ENCODE data around the gene PRXL2B. TPM values are rescaled to one million over a fixed set of nuclear protein-coding genes. Genes with fewer than 3 reads are reported as not detected.
"Not testable (repeated sequence)": the region's sequence is repeated elsewhere in the genome, so short reads cannot be mapped to it uniquely, and the experiment has no call there.

Gene PRXL2B
- total RNA-seq, 1 donor from 2014 or later = 67.7 TPM

DNA sequence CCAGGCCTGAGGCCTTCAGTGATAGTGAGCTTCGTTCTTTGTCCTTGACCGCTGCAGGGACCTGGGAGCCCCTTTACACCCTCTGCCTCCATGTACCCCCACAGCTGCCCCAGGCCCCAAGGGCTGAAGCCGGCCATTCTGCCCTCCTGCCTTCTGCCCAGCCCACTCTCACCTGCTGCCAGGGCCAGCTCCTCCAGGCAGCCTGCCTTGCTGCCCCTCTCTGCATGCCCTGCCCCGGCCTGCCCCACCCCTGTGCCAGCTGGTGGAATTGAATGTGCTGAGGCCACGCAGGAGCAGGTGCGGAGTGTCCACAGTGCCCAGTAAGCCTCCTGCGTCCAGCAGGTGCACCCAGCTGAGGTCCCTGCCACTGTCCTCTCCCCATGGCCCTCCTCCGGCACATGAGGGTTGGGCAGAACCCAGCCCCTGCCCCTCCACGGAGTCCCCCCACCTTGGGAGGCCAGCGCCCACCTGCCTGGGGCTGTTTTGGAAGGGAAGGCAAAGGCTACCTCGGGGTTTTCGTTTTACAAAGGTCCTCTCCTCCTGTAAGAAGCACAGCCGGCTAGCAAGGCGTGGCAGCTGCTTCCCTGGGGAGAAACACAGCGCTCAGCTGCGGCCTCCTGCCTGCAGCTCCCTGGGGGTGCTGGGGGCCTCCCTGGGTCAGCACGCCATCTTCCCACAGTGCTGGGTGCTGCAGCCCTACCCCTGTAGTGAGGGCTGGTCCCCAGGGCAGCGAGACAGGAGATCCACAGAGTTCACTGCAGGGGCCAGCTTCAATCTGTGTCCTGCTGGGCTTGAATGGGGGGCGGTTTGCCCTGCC is 25.3 kb downstream of the PRXL2B start:
- DNase-seq (ENCODE audit: low read depth in 2 of 2) = no peak

DNA sequence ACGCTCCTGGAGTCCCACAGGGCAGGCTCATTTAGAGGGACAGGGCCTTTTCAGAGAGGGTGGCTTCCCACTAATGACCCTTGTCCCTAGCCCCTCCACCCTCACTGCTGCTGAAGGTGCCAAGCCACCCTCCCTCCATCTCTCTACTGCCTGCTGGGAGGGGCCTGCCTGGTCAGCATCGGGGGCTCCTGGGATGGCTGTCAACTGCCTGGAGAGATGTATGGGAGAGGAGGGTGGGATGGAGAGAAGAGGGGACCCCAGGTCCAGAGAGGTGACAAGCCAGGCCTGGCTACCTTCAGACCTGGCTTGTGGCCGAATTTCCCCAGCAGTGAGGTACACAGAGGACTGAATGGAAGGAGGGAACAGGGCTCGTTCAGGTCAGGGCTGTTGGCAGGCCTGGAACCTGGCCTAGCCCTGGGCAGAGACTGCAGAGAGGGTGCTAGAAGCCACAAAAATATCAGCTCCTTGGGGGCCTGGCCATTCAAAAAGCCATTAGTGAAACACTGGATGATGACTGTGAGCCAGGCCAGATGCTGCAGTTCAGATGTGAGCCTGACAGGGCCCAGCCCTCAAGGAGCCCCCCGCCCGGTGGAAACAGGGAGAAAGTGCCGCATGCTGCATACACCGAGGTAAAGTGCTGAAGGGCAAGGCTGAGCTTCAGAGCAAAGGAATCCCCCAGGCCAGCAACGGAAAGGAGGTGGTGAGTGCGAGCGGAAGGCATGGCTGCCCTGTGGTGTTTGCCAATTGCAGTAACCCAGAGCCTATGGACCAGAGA is 26.2 kb downstream of the PRXL2B start:
- no peak for DNase-seq (ENCODE audit: low read depth in 2 of 2)

DNA sequence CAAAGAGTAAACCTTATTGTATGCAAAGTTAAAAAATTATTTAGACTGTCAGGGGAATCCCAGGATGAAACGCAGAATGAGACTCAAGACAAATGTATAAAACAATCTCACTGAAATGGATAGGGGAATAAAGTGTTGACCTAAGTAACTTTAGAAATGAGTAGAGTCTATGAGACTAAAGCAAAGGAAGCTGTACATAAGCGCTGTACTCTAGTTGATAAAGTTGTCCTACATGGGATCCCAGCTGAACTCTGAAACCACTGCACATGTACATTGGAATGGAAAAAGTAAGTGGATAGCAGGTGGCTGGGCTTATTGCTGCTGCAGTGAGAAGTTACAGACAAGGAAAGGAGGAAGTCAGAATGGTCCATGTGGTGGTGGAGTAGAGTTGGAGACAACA is 27.6 kb downstream of the PRXL2B start:
- no peak for DNase-seq (ENCODE audit: low read depth in 2 of 2)

DNA sequence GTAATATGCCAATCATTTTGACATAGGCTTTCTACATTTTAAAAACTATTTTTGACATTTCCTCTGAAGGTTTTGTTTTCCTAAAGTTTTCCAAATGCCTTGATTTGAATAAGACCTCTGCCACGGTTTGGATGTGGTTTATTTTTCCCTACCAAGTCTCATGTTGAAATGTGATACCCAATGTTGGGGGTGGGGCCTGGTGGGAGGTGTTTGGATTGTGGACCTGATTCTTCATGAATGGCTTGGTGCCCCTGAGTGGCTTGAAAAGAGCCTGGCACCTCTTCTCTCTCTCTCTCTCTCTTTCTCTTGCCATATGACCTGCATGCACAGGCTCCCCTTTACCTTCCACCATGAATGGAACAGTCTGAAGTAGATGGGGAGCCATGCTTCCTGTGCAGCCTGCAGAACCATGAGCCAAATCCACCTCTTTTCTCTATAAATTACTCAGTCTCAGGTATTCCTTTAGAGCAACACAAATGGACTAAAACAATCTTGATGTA is 31.4 kb downstream of the PRXL2B start:
- DNase-seq (ENCODE audit: low read depth in 2 of 2) = no peak

DNA sequence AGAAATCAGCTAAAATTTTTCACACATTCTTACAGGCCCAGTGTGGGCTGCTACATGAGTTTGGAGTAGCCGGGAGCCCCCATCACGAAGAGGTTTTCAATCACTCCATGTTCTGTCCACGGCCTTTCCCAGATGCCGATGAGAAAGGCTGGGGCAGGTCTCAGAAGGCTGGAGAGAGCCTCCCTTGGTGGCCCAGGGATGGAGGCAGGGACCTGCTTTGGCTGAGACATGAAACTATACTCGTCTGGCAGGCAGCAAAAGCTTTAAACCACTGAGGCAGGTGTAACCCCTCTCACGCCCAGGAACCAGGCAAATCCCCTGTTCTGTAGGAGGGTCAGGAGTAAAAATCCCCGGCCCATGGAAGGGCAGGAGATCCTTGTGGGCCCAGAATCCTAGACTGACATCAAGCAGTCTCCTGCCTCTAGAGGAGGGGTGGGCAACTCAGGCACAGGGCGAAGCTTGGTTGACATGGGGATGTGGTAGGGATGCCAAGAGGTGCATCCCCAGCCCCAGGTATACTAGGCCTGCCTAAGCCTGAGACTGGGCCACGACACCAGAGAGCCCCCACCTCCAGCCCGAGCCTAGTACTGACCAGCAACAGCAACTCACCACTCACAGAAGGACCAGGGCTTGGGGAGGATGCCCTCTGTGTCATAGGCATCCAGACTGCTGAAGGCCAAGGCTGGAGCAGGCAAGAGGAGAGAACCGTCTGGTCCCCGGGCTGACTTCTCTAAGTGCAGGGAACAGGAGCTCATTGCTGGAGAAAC is 37.2 kb downstream of the PRXL2B start:
- no peak for DNase-seq (ENCODE audit: low read depth in 2 of 2)

DNA sequence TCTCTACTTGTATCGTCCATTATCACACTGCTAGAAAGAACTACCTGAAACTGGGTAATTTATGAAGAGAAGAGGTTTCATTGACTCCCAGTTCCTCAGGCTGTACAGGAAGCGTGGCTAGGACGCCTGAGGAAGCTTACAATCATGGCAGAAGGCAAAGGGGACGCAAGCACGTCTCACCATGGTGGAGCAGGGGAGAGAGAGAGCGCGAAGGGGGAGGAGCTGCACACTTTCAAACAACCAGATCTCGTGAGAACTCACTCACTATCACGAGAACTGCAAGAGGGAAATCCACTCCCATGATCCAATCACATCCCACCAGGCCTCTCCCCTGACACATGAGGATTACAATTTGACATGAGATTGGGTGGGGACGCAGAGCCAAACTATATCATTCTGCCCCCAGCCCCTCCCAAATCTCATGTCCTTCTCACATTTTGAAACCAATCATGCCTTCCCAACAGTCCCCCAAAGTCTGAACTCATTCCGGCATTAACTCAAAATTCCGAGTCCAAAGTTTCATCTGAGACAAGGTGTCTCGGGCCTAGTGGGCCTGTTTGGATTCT is 38.2 kb downstream of the PRXL2B start:
- no peak for DNase-seq (ENCODE audit: low read depth in 2 of 2)

DNA sequence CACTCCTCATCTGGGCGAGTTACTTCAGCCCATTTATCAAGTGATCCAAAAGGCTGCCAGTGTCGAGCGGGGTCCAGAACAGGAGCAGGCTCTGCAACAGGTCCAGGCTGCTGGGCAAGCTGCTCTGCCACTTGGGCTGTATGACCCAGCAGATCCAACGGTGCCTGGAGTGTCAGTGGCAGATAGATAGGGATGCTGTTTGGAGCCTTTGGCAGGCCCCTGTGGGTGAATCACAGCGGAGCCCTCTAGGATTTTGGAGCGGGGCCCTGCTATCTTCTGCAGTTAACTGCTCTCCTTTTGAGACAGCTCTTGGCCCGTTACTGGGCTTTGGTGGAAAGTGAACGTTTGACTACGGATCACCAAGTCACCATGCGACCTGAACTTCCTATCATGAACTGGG is 38.7 kb downstream of the PRXL2B start:
- no peak for DNase-seq (ENCODE audit: low read depth in 2 of 2)

DNA sequence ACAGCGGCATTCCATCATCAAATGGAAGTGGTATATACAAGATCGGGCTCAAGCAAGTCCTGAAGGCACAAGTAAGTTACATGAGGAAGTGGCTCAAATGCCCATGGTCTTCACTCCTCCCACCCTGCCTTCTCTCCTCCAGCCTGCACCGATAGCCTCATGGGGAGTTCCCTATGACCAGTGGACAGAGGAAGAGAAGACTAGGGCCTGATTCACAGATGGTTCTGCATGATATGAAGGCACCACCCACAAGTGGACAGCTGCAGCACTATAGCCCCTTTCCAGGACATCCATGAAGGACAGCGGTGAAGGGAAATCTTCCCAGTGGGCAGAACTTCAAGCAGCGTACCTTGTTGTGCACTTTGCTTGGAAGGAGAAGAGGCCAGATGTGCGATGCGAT is 39.2 kb downstream of the PRXL2B start:
- not testable (repeated sequence) for DNase-seq (ENCODE audit: low read depth in 2 of 2)

DNA sequence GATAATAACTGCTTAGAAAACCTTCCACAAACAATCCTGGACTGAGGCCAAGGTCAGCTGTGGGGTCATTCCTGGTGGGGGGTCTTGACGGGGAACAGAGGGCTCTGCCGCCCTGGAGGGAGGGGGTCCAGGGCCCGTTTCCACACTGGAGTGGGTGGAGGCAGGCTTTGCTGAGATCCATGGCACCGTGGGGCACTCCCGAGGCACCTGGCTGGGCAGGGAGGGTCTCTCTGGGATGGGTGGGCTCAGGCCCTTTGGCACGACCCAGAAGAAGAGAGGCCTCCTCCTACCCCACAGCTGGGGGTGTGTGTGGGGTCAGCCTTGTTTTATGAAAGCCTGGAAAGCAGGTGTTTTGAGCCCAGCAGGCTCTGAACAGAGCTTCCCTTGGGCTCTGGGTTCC is 41.2 kb downstream of the PRXL2B start:
- DNase-seq (ENCODE audit: low read depth in 2 of 2) = no peak

DNA sequence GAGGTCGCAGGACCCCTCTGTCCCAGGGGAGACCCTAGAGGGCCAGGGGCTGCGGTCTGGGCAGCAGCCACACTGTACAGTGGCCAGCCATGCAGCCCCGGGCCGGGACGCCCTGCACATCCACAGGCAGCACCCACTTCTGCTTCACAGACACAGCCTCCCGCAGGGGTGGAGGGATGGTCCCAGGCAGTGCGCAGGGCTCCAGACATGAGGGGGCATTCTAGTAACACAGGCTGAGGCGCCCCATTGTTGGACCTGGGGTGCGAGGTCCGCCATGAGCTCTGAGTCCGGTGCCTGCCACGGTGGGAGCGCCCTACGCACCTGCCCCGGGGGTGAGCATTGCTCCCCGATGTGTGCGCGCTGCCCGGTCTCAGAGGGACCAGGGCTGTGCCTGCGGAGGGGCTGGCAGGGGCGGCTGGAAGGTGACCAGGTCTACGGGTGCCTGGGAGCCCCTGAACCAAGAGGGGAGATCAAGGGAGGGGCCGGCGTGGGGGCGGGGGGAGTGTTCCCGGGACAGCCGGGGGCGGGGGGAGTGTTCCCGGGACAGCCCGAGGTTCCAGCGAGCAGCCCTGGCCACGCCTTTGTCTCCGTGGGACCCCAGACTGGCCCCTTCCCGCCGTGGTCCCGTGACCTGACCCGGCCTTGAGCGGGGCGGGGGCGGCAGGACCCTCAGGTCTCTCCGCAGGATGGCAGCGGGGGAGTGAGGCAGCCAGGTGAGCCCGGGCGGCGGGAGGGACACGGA is 41.8 kb downstream of the PRXL2B start:
- no peak for DNase-seq (ENCODE audit: low read depth in 2 of 2)

DNA sequence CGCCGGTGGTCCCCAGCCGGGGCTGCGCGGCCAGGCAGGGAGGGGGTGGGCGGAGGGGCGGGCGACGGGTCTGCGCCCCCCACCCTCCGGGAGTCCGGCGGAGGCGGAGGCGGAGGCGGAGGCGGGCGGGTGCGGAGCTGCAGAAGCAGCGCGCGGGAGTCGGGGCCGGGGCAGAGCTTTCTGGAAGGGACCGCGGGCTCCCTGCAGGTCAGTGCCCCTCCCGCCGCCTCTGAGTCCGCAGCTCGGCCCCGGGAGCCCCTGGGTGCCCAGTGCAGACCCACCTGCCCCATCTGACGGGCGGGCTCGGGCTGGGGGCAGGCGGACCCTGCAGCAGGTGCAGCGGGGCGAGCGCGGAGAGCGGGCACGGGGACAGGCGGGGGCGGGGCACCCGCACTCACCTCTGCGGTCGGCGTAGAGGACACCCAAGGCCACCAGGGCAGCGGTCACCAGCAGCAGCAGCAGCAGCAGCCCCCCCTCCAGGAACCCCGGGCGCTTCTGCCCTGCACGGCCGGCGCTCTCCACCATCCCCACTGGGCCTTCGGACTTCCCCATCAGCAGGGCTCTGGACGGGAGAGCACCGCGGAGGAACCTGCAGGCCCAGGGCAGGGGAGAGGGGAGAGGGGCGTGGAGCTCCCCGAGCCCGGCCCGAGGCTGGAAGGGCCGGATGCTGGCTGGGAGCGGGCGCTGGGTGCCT is 42.5 kb downstream of the PRXL2B start:
- DNase-seq (ENCODE audit: low read depth in 2 of 2) = no peak

DNA sequence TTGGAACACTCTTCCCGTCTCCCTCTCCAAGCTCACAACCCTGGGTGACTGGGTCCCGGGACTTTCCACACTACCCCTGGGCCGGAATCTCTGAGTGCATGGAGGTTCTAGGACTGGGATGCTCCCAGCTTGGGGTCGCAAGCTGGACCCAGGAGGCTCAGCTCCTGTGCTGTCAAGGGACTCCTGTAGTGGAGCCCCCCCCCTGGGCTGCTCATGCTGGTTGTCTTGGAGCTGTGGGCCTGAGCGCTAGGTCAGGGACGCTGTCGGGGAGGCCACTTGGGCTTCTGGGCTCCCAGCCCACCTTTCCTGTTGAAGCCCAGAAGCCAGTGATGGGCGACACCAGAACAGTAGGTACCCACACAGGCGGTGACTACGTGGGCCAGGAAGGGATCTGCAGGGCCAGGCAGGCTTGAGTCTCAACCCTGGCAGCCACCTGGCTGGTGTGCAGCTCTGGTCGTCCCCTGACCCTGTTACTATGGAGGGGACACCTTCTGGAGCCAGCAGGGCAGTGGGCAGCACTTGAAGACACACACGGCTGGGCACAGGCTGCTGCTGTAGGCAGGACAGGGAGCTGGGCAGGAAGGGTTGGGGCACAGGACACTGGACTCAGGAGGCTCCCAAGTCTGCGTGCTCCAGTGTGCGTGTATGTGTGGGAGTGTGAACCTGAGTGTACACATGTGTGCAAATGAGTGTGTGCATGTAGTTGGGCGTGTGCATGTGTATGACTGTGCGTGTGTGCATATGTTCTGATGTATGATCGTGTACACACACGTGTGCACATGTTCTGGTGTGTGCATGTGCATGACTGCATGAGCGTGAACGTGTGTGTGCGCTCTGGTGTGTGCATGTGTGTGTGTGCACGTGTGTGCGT is 43.3 kb downstream of the PRXL2B start:
- DNase-seq (ENCODE audit: low read depth in 2 of 2) = no peak

DNA sequence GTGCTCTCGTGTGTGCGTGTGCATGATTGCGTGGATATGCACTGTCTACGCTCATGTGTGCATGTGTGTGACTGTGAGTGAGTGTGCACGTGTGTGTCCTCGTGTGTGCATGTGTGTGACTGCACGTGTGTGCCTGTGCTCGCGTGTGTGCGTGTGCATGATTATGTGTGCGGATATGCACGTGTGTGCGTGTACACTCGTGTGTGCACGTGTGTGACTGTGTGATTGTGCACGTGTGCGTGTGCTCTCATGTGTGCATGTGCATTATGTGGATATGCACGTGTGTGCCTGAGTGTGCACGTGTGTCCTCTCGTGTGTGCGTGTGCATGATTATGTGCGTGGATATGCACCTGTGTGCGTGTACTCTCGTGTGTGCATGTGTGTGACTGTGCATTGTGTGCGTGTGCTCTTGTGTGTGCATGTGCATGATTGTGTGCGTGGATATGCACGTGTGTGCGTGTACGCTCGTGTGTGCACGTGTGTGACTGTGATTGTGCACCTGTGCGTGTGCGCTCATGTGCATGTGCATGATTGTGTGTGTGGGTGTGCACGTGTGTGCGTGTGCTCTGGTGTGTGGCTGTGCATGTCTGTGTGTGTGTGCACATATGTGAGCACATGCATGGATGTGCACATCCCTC is 44.0 kb downstream of the PRXL2B start:
- no peak for DNase-seq (ENCODE audit: low read depth in 2 of 2)

DNA sequence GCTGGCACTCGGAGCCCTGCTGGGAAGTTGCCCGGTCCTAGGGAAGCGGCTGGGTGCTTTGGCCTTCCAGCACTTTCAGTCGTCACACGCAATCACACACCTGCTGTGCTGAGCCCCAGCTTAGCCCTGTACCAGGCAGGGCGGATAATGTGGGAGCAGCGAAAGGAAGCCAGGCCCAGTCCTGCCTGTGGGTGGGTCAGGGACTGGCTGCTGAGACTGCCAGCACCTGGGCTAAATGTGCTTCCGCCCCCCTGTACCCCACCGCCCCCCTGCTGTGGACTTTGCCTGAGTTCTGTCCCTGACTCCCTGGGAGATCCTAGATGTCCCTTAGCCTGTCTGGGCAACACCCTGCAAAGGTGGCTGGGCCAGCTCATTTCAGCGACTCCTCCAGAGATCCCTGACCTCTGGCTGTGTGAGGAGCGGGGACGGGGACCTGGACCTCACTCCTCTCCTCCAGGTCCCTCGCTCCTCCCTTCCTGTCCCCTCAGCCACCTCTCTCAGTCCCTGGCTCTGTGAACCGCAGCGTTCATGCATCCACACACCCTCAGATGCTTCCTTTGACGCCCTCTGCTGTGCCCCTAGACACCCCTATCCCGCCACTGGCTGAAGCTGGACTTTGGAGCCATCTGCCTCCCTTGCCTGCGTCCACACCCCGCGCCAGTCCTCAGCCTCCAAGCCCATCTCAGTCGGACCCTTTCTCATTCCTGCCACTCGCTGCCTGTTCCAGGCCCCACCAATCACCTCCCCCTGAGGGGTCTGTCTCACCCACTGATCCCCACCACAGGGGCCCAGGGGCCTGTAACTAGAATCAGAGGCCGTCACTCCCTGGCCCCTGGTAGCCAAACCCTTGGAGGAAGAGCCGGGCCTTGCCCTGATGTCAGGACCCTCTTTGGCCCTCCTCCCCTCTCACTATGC is 44.8 kb downstream of the PRXL2B start:
- no peak for DNase-seq (ENCODE audit: low read depth in 2 of 2)

DNA sequence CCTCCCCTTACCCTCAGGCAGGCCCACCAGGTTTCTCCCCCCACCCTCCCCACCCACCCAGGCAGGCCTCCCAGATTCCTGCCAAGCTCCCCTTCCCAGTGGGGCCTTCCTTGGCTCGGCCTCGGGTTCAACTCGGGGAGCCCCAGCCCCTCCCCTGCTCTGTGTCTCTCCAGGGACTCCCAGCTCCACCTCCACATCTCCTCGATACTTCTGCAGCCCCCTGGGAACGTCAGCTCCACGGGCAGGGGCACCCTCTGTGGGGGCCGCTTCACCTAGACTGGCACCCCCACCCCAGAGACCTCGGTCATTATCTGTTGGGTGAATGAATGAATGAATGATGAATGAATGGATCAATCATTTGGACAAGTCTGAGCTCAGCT is 45.5 kb downstream of the PRXL2B start:
- DNase-seq (ENCODE audit: low read depth in 2 of 2) = no peak

DNA sequence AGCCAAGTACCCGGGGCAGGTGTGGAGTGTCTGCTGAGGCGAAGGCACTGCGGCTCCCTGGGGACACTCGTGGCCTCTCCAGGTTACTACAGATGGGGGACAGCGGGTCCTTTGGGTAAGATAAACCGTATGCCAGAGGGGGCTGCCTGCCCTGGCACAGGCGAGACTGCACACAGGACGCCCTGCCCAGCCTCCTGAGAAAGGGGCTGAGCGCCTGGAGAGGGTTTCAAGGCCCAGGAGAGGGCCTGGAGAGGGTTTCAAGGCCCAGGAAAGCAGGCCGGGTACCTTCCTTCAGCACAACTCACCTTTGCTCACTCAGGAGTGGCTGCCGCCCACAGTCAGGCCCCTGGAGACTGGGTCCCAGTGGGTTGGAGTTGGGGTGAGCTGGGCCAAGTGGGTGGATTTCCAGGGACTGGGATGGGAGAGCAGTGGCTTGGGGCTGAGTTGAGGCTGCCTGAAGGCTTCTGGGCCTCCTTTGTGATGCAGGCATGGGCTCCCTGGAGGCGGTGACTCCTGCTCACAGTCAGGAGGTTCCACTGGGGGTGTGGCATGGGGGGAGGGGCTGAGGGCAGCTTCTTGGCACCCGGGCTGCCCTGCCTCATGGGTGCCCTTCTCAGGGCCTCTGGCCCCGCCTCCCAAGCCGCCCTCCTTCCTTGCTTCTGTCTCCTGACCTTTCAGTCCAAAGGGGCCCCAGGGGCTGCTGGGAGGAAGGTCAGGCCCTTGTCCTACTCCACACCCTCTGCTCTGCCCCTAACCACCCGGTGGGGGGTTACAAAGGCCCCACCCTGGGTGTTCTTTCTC is 46.2 kb downstream of the PRXL2B start, which contains the start of gene MMEL1:
Gene MMEL1 (minus strand): TSS at position 456 of the 801 bp plus-strand sequence. CDS start 3,532 bp downstream, outside the sequence.
- no peak for DNase-seq (ENCODE audit: low read depth in 2 of 2)
